ENCODE data around the gene ATP2C2. TPM values are rescaled to one million over a fixed set of nuclear protein-coding genes. Genes with fewer than 3 reads are reported as not detected.

The ATP2C2 gene
- total RNA-seq, 6 donors from 2014 or later = 36.6 to 153 (median 61.5) TPM

- Histone ChIP-seq H3K27ac (no peak overlapping the region), H3K27me3 (no peaks in the 10 kb centered on the region), H3K9me3 (no peaks in the 10 kb centered on the region), H3K36me3 (no peaks in the 10 kb centered on the region), H3K4me1 (no peaks in the 10 kb centered on the region), H3K4me3 (no peak overlapping the region)
- ATAC-seq (ENCODE audit: low FRiP score in 2 of 2) (no peak), DNase-seq (no peak)
- TF ChIP-seq EP300 (IDR thresholded peaks at IDR 0.05) (no peak), POLR2AphosphoS5 (IDR thresholded peaks at IDR 0.05) (no peak), POLR2A (IDR thresholded peaks at IDR 0.05) (no peak)
- TF ChIP-seq, protein P1, sequence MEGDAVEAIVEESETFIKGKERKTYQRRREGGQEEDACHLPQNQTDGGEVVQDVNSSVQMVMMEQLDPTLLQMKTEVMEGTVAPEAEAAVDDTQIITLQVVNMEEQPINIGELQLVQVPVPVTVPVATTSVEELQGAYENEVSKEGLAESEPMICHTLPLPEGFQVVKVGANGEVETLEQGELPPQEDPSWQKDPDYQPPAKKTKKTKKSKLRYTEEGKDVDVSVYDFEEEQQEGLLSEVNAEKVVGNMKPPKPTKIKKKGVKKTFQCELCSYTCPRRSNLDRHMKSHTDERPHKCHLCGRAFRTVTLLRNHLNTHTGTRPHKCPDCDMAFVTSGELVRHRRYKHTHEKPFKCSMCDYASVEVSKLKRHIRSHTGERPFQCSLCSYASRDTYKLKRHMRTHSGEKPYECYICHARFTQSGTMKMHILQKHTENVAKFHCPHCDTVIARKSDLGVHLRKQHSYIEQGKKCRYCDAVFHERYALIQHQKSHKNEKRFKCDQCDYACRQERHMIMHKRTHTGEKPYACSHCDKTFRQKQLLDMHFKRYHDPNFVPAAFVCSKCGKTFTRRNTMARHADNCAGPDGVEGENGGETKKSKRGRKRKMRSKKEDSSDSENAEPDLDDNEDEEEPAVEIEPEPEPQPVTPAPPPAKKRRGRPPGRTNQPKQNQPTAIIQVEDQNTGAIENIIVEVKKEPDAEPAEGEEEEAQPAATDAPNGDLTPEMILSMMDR (IDR thresholded peaks at IDR 0.05) = no peak
- WGBS, 2 donors = 94 to 99% methylated on average over 3 to 12 of the region's 13 CpGs
These were observed 86.3 kb downstream of the ATP2C2 start for GRCh38 chr16:84454611-84455010.

- DNase-seq = no peak
- no peak overlapping the region for H3K27ac ChIP-seq
- 89 to 96% methylated on average over 9 of the region's 9 CpGs for WGBS, 2 donors
- H3K27me3 ChIP-seq = no peaks in the 10 kb centered on the region
- TF ChIP-seq, protein P1 (IDR thresholded peaks at IDR 0.05) = no peak
- no peak for TF ChIP-seq POLR2AphosphoS5 (IDR thresholded peaks at IDR 0.05)
- no peak overlapping the region for H3K4me3 ChIP-seq
- H3K4me1 ChIP-seq = no peaks in the 10 kb centered on the region
- ATAC-seq (ENCODE audit: low FRiP score in 2 of 2) = no peak
- no peaks in the 10 kb centered on the region for H3K9me3 ChIP-seq
- H3K36me3 ChIP-seq = no peaks in the 10 kb centered on the region
These were observed 86.7 kb downstream of the ATP2C2 start for GRCh38 chr16:84455031-84455430.

DNA sequence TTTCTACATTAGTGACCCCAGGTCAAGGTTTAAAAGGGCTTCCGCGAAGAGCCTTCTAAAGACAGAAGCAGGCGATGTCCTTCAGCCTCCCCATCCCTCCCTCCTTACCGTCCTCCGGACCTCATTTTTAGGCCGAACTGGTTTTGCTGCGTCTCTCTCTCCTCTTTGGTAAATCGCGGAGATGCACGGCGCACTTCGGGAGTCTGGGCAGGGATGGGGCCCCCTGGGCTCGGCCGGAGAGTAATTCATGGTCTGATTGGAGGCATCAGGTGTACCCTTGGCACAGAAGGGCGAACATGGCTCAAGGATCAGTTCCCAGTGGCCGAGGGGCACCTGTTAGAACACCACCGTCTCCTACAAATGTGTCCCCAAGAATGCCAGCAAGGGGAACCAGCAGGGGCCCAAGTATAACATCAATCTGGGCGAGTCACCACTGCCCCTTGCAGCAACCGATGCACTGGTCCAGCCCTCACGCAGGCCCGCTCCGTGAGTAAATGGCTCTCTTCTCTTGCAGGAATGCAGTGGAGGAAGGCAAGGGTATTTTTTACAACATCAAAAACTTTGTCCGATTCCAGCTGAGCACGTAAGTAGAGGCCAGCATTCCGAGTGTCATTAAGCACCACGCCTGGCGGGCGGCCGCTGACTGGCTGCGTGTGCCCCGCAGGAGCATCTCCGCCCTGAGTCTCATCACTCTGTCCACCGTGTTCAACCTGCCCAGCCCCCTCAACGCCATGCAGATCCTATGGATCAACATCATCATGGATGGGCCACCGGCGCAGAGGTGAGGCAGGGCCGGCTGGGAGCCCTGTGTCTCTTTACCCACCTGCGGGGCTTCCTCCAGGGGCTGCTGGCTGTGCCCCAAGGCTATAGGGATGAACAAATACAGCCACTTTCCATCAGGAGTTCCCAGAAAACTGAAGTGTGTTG is 90.5 kb downstream of the ATP2C2 start:
- no peaks in the 10 kb centered on the region for H3K9me3 ChIP-seq
- 94 to 95% methylated on average over 31 to 38 of the region's 38 CpGs for WGBS, 2 donors
- peak; percentile 17 to 67 for DNase-seq
- TF ChIP-seq EP300 (IDR thresholded peaks at IDR 0.05) = no peak
- no peak for TF ChIP-seq POLR2A (IDR thresholded peaks at IDR 0.05)
- TF ChIP-seq, protein P1 (IDR thresholded peaks at IDR 0.05) = no peak
- TF ChIP-seq POLR2AphosphoS5 (IDR thresholded peaks at IDR 0.05) = no peak
- H3K27me3 ChIP-seq = no peaks in the 10 kb centered on the region
- peaks cover 0 to 30% (median 14%) of the 10 kb centered on the region in 4 donors for H3K36me3 ChIP-seq
- no peak overlapping the region for H3K4me3 ChIP-seq
- H3K27ac ChIP-seq = no peak overlapping the region
- no peaks in the 10 kb centered on the region for H3K4me1 ChIP-seq
- ATAC-seq (ENCODE audit: low FRiP score in 2 of 2) = peak in 1 of 2 donors; percentile 13

DNA sequence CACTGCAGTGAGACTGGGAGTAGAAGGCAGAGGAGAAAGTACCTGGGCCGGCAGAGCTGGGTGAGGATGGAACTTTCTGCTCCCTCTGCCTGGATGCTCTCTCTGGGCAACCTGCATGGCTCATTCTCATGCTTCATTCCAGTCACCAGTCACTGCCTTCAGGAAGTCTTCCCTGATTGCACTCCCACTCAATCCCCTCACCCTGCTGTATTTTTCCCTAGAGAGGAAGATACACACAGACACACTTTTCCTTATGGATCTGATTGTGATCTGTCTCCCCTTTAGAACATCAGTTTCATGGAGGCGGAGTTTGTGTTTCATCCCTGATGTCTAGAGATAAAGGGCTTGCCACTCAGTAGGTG is 91.2 kb downstream of the ATP2C2 start:
- DNase-seq = no peak
- H3K27ac ChIP-seq = no peak overlapping the region
- no peak for ATAC-seq (ENCODE audit: low FRiP score in 2 of 2)
- no peaks in the 10 kb centered on the region for H3K27me3 ChIP-seq
- H3K9me3 ChIP-seq = no peaks in the 10 kb centered on the region
- TF ChIP-seq POLR2A (IDR thresholded peaks at IDR 0.05) (no peak), EP300 (IDR thresholded peaks at IDR 0.05) (no peak), POLR2AphosphoS5 (IDR thresholded peaks at IDR 0.05) (no peak)
- TF ChIP-seq, protein P1 (IDR thresholded peaks at IDR 0.05) = no peak
- no peak overlapping the region for H3K4me3 ChIP-seq
- WGBS, 2 donors = 94 to 96% methylated on average over 2 of the region's 2 CpGs
- peaks cover 0 to 33% (median 19%) of the 10 kb centered on the region in 4 donors for H3K36me3 ChIP-seq
- H3K4me1 ChIP-seq = no peaks in the 10 kb centered on the region
